Liver (tissue), 9 donors: ENCODE data around the gene LYG1. TPM values are rescaled to one million over a fixed set of nuclear protein-coding genes. Genes with fewer than 3 reads are reported as not detected.

Source experiments
- DNase-seq: peaks from one replicate; pipeline ENCODE4 v3.0.0-alpha.2; 2017; ENCODE audit warnings: low spot score
- H3K27ac ChIP-seq, 2 donors: one replicate each; pipeline ENCODE4 v1.7.0; 2013; ENCODE audit warnings: inconsistent platforms in 2 of 2, low read length in 2 of 2, control low read depth in 1 of 2, low read depth in 1 of 2, mild to moderate bottlenecking in 1 of 2
- H3K27me3 ChIP-seq, 4 donors: one replicate each; pipeline versions ENCODE4 v1.6.1 to v1.7.0; 2013; ENCODE audit warnings: low read length in 3 of 4, inconsistent platforms in 1 of 4, mild to moderate bottlenecking in 1 of 4, moderate library complexity in 1 of 4; ENCODE audit not compliant: control insufficient read depth in 4 of 4, insufficient read depth in 4 of 4
- H3K36me3 ChIP-seq, 4 donors: one replicate each; pipeline versions ENCODE4 v1.6.1 to v1.7.0; 2013; ENCODE audit warnings: low read length in 3 of 4, mild to moderate bottlenecking in 3 of 4, low read depth in 1 of 4, moderate library complexity in 1 of 4; ENCODE audit not compliant: control insufficient read depth in 4 of 4, insufficient read depth in 3 of 4
- H3K4me1 ChIP-seq, 4 donors: one replicate each; pipeline versions ENCODE4 v1.6.1 to v1.7.0; 2013; ENCODE audit warnings: low read length in 3 of 4, mild to moderate bottlenecking in 3 of 4, moderate library complexity in 1 of 4; ENCODE audit not compliant: control insufficient read depth in 4 of 4, insufficient read depth in 4 of 4
- H3K4me3 ChIP-seq, 3 donors: one replicate each; pipeline versions ENCODE4 v1.6.1 to v1.7.0; 2013; ENCODE audit warnings: low read length in 3 of 3, control low read depth in 1 of 3, low read depth in 1 of 3, mild to moderate bottlenecking in 1 of 3
- H3K9ac ChIP-seq, 2 donors: one replicate each; pipeline ENCODE4 v1.7.0; 2013; ENCODE audit warnings: low read length in 2 of 2, mild to moderate bottlenecking in 2 of 2, moderate library complexity in 2 of 2, control low read depth in 1 of 2, low read depth in 1 of 2
- H3K9me3 ChIP-seq, 4 donors: one replicate each; pipeline versions ENCODE4 v1.6.1 to v1.7.0; 2013; ENCODE audit warnings: low read length in 3 of 4; ENCODE audit not compliant: control insufficient read depth in 4 of 4
- ATF3 ChIP-seq: IDR thresholded peaks from 2 replicates; pipeline ENCODE4 v1.6.1; 2016; ENCODE audit warnings: antibody characterized with exemption
- EGR1 ChIP-seq, 2 donors: IDR thresholded peaks; 2 replicates each; pipeline ENCODE4 v1.6.1; 2016 to 2018; ENCODE audit warnings: antibody characterized with exemption in 2 of 2, low read depth in 2 of 2
- FOXA1 ChIP-seq: IDR thresholded peaks from 2 replicates; pipeline ENCODE4 v1.6.1; 2016; ENCODE audit warnings: antibody characterized with exemption
- FOXA2 ChIP-seq: IDR thresholded peaks from 2 replicates; pipeline ENCODE4 v1.6.1; 2016; ENCODE audit warnings: antibody characterized with exemption
- GABPA ChIP-seq, 2 donors: IDR thresholded peaks in 1 of 2; conservative IDR thresholded peaks in 1 of 2; 2 replicates each; pipeline ENCODE4 v1.6.1; 2016; ENCODE audit warnings: antibody characterized with exemption in 2 of 2, mild to moderate bottlenecking in 1 of 2, moderate library complexity in 1 of 2
- HNF4A ChIP-seq, 2 donors: conservative IDR thresholded peaks; 2 replicates each; pipeline ENCODE4 v1.6.1; 2016; ENCODE audit warnings: antibody characterized with exemption in 2 of 2, mild to moderate bottlenecking in 2 of 2
- HNF4G ChIP-seq: IDR thresholded peaks from 2 replicates; pipeline ENCODE4 v1.6.1; 2016; ENCODE audit warnings: antibody characterized with exemption
- JUND ChIP-seq, 2 donors: IDR thresholded peaks; 2 replicates each; pipeline ENCODE4 v1.6.1; 2016; ENCODE audit warnings: antibody characterized with exemption in 2 of 2
- NR2F2 ChIP-seq: IDR thresholded peaks from 2 replicates; pipeline ENCODE4 v1.6.1; 2016; ENCODE audit warnings: antibody characterized with exemption
- RAD21 ChIP-seq, 2 donors: IDR thresholded peaks; 2 replicates each; pipeline ENCODE4 v1.6.1; 2016; ENCODE audit warnings: antibody characterized with exemption in 2 of 2, mild to moderate bottlenecking in 2 of 2
- RXRA ChIP-seq, 2 donors: IDR thresholded peaks; 2 replicates each; pipeline ENCODE4 v1.6.1; 2017 to 2018; ENCODE audit warnings: antibody characterized with exemption in 2 of 2, mild to moderate bottlenecking in 1 of 2
- SP1 ChIP-seq: IDR thresholded peaks from 2 replicates; pipeline ENCODE4 v1.6.1; 2018; ENCODE audit warnings: antibody characterized with exemption, mild to moderate bottlenecking
- TAF1 ChIP-seq: conservative IDR thresholded peaks from 2 replicates; pipeline ENCODE4 v1.6.1; 2016; ENCODE audit warnings: antibody characterized with exemption, mild to moderate bottlenecking
- YY1 ChIP-seq: IDR thresholded peaks from 2 replicates; pipeline ENCODE4 v1.6.1; 2016; ENCODE audit warnings: antibody characterized with exemption, mild to moderate bottlenecking
- WGBS: extraction: QIAGEN DNeasy Blood & Tissue Kit; methylation state at CpG from one replicate; pipeline ENCODE4 v1.1.7; 2013; 5-methylcytosine and 5-hydroxymethylcytosine counted together
- polyA plus RNA-seq, 2 donors: library from polyadenylated mRNA; stranded (reverse) in 1 of 2; unstranded in 1 of 2; fragments of 200-250 nt in 1 of 2; fragments of >200 nt in 1 of 2; fragmentation: Nextera tagmentation in 1 of 2; extraction: Ambion mirVana in 1 of 2; gene quantifications; one replicate each; pipeline versions ENCODE4 v1.2.1 to v1.2.3, GENCODE V29; 2013 to 2015
- total RNA-seq, 2 donors: library from RNA; depleted of rRNA; stranded (reverse); fragments of >200 nt; gene quantifications; one replicate each; pipeline ENCODE4 v1.2.3, GENCODE V29; 2014
- TF ChIP-seq, protein P1 (sequence below): fragments of 150-350 bp; IDR thresholded peaks from 2 replicates; pipeline ENCODE4 v1.5.1; 2017; ENCODE audit warnings: improper control_type of control experiment, low read depth, low read length; ENCODE audit not compliant: missing input control
- TF ChIP-seq, protein P2 (sequence below): IDR thresholded peaks from 2 replicates; pipeline ENCODE4 v1.6.1; 2016; ENCODE audit warnings: antibody characterized with exemption
- TF ChIP-seq, protein P3 (sequence below): IDR thresholded peaks from 2 replicates; pipeline ENCODE4 v1.6.1; 2016; ENCODE audit warnings: antibody characterized with exemption, mild to moderate bottlenecking
- TF ChIP-seq, protein P4 (sequence below): IDR thresholded peaks from 2 replicates; pipeline ENCODE4 v1.6.1; 2016; ENCODE audit warnings: antibody characterized with exemption
- donor health status: healthy.
- donor health status: healthy.
- donor health status: healthy.
- donor health status: healthy.
- donor health status: healthy.

LYG1 gene
- total and polyA plus RNA-seq, 4 donors: 0.14 to 0.85 (median 0.55) TPM

DNA sequence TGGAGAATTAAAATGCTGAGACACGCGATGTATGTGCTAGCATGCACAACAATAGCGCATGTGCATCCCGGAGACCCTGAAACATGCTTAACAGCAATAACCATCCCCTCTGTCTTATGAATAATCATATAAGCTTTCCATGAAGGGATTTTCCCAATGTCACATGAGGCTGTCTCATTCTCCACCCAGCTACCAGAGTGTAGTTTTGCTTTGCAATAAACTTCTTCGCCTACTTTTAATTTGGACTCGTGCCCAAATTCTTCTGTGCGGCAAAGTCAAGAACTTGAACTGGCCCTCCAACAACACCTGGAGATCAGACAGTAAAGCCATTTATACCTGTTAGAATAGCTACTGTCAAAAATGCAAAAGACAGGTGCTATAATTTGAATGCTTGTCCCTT, 15.5 kb downstream of the LYG1 start:
- DNase-seq: no peak
- TF ChIP-seq GABPA (IDR thresholded peaks at IDR 0.05 in 1 of 2, conservative IDR thresholded peaks at IDR 0.05 in 1 of 2) (no peak), RXRA (IDR thresholded peaks at IDR 0.05) (no peak), ATF3 (no peak), TAF1 (no peak), RAD21 (IDR thresholded peaks at IDR 0.05) (no peak), JUND (IDR thresholded peaks at IDR 0.05) (no peak), HNF4G (no peak), EGR1 (IDR thresholded peaks at IDR 0.05; ENCODE audit: low read depth in 2 of 2) (no peak), SP1 (no peak), FOXA2 (no peak), YY1 (no peak)
- TF ChIP-seq, protein P1, sequence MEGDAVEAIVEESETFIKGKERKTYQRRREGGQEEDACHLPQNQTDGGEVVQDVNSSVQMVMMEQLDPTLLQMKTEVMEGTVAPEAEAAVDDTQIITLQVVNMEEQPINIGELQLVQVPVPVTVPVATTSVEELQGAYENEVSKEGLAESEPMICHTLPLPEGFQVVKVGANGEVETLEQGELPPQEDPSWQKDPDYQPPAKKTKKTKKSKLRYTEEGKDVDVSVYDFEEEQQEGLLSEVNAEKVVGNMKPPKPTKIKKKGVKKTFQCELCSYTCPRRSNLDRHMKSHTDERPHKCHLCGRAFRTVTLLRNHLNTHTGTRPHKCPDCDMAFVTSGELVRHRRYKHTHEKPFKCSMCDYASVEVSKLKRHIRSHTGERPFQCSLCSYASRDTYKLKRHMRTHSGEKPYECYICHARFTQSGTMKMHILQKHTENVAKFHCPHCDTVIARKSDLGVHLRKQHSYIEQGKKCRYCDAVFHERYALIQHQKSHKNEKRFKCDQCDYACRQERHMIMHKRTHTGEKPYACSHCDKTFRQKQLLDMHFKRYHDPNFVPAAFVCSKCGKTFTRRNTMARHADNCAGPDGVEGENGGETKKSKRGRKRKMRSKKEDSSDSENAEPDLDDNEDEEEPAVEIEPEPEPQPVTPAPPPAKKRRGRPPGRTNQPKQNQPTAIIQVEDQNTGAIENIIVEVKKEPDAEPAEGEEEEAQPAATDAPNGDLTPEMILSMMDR: no peak
- TF ChIP-seq, protein P2, sequence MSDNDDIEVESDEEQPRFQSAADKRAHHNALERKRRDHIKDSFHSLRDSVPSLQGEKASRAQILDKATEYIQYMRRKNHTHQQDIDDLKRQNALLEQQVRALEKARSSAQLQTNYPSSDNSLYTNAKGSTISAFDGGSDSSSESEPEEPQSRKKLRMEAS: no peak
- TF ChIP-seq, protein P3, sequence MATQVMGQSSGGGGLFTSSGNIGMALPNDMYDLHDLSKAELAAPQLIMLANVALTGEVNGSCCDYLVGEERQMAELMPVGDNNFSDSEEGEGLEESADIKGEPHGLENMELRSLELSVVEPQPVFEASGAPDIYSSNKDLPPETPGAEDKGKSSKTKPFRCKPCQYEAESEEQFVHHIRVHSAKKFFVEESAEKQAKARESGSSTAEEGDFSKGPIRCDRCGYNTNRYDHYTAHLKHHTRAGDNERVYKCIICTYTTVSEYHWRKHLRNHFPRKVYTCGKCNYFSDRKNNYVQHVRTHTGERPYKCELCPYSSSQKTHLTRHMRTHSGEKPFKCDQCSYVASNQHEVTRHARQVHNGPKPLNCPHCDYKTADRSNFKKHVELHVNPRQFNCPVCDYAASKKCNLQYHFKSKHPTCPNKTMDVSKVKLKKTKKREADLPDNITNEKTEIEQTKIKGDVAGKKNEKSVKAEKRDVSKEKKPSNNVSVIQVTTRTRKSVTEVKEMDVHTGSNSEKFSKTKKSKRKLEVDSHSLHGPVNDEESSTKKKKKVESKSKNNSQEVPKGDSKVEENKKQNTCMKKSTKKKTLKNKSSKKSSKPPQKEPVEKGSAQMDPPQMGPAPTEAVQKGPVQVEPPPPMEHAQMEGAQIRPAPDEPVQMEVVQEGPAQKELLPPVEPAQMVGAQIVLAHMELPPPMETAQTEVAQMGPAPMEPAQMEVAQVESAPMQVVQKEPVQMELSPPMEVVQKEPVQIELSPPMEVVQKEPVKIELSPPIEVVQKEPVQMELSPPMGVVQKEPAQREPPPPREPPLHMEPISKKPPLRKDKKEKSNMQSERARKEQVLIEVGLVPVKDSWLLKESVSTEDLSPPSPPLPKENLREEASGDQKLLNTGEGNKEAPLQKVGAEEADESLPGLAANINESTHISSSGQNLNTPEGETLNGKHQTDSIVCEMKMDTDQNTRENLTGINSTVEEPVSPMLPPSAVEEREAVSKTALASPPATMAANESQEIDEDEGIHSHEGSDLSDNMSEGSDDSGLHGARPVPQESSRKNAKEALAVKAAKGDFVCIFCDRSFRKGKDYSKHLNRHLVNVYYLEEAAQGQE: no peak
- Histone ChIP-seq H3K9ac (no peak overlapping the region), H3K4me3 (no peak overlapping the region), H3K9me3 (no peaks in the 10 kb centered on the region), H3K27me3 (no peaks in the 10 kb centered on the region), H3K27ac (no peak overlapping the region), H3K36me3 (peaks cover 2 to 12% (median 4%) of the 10 kb centered on the region in 4 donors), H3K4me1 (no peaks in the 10 kb centered on the region)
- WGBS: 91% methylated on average over 7 of the region's 7 CpGs

DNA sequence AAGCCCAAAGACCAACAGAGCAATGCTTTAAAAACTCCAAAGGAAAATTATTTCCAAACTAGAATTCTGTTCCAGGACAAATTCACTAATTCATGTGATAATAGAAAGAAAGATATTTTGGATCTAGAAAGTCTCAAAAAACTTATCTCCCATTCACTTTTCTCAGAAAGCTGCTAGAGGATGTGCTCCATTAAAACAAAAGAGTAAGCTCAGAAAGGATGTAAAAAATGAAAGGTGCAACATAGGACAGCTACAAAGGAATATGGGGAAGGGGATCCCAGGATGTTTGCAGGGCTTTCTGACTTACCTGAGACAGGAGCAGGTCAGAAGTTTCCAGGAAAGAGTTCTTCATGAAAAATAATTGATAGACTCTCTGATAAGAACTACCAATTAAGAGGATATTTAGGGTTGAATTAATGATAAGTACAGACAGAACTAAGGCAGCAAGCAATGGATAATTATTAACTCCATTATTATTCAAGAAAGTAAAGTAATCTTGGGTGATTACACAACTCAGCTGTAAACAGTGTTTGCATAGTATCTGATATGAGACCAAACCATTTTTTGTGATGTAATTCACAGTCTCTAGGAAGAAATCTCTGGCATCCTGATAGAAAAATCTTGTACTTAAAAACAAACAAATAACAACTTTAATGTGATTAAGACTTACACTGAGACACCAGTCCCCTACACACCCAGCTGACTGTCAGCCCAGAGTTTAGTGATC, 20.9 kb downstream of the LYG1 start:
- no peak overlapping the region for H3K4me3 ChIP-seq
- no peaks in the 10 kb centered on the region for H3K9me3 ChIP-seq
- H3K36me3 ChIP-seq: peaks cover 0 to 9% (median 4%) of the 10 kb centered on the region in 4 donors
- H3K4me1 ChIP-seq: no peaks in the 10 kb centered on the region
- no peak overlapping the region for H3K9ac ChIP-seq
- no peaks in the 10 kb centered on the region for H3K27me3 ChIP-seq
- DNase-seq: no peak
- no peak overlapping the region for H3K27ac ChIP-seq
- TF ChIP-seq HNF4G (no peak), FOXA1 (no peak), GABPA (IDR thresholded peaks at IDR 0.05 in 1 of 2, conservative IDR thresholded peaks at IDR 0.05 in 1 of 2) (no peak), TAF1 (no peak), NR2F2 (no peak), RAD21 (IDR thresholded peaks at IDR 0.05) (no peak), JUND (IDR thresholded peaks at IDR 0.05) (no peak), HNF4A (conservative IDR thresholded peaks at IDR 0.05) (no peak), FOXA2 (no peak)
- TF ChIP-seq, protein P4, sequence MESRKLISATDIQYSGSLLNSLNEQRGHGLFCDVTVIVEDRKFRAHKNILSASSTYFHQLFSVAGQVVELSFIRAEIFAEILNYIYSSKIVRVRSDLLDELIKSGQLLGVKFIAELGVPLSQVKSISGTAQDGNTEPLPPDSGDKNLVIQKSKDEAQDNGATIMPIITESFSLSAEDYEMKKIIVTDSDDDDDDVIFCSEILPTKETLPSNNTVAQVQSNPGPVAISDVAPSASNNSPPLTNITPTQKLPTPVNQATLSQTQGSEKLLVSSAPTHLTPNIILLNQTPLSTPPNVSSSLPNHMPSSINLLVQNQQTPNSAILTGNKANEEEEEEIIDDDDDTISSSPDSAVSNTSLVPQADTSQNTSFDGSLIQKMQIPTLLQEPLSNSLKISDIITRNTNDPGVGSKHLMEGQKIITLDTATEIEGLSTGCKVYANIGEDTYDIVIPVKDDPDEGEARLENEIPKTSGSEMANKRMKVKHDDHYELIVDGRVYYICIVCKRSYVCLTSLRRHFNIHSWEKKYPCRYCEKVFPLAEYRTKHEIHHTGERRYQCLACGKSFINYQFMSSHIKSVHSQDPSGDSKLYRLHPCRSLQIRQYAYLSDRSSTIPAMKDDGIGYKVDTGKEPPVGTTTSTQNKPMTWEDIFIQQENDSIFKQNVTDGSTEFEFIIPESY: no peak
- TF ChIP-seq, protein P3: no peak
- TF ChIP-seq, protein P1: no peak
